HG03354 (cell line): ENCODE measurements around the gene MSI2.

Source experiments
- ATAC-seq: cut with Tn5 transposase; IDR thresholded peaks from one replicate; pipeline ENCODE4 v1.9.1; 2021; ENCODE audit warnings: mild to moderate bottlenecking; ENCODE audit not compliant: unreplicated experiment, poor library complexity, severe bottlenecking

The MSI2 gene

DNA sequence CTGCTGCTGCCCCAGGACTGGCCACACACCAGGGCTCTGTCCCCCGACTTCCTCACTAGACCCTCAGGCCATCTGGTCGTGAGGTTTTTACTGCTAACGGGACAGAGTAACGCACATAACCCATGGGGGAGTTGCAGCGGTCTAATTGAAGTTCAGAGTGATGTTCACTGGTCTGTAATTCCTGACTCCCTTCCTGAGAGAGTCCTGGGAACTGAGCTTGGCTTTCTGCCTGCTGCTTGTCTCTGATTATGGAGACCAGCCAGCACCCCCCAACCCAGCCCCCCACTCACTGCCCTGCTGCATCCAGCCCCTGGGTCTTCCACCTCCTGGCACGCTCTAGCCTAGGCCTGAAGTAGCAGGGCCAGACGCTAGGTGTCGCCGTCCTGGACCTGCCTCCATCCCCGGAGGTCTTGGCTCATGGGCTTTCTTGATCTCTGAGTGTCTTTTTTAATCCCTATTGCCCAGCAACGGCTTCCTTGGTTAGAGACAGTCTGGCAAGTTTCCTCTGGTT lies 295.8 kb downstream of the MSI2 start:
- ATAC-seq: peak; percentile 52

- ATAC-seq: no peak
Measured at GRCh38 chr17:57553526-57553925, 297.2 kb downstream of the MSI2 start.

- no peak for ATAC-seq
Measured at GRCh38 chr17:57553991-57554825, 297.9 kb downstream of the MSI2 start.

DNA sequence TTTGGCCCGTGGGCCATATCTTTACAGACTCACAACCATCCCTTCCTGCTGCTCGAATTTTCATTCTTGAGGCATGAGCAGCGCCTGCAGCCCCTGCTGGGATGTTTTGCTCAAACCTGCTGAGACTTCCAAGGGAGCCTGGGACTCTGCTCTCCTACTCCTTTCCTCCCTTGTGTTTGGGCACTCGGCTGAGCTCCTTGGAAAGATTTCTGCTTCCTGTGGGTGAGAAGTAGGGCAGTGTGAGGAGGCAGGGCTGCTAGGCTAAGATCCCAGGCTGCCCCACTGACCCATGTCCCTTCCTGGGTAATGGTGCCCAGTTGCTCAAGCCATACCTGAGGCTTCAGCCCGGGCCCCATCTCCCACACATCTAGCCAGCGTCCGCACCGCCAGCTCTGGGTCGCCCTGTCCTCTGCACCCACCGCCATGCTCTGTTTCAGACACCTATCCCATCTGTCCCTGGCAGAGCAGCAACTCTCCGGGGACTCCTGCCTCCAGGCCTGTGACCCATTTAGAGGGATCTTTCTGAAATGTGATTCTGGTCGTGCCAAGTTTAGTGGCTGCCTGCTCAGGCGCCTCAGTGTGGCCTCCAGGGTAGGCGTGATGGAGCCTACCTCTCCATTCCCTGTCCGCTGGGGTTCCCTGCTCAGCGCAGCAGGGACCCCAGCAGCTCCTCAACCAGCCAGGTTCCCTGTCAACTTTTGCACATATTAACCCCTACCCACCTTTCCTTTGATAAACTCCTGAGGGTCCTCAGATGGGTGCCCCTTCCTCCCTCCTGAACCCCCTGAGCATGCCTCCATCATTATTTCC lies 298.7 kb downstream of the MSI2 start:
- no peak for ATAC-seq

DNA sequence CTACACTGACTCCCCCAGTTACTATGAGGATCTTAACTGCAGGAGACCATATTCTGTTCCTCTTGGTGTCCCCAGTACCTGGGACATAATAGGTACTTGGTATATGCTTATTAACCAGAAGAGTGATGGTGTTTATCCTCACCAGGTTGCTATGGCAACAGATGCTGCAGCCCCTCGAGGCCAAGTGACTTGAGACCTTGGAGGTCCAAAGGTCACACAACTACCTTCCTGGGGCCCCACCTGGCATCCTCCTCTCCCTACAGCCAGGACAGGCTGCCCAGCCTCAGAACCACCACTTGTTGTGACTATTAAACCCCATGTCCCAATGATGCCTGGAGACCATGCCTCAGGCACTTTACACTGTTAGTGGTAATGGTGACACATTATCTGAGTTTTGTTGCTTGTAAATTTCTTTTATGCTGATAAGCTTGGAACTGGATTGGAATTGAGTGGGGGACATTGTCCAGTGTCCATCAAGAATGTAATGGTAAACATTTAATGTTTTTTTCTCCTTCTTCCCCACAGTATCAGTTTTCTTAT lies 299.4 kb downstream of the MSI2 start:
- ATAC-seq: no peak

DNA sequence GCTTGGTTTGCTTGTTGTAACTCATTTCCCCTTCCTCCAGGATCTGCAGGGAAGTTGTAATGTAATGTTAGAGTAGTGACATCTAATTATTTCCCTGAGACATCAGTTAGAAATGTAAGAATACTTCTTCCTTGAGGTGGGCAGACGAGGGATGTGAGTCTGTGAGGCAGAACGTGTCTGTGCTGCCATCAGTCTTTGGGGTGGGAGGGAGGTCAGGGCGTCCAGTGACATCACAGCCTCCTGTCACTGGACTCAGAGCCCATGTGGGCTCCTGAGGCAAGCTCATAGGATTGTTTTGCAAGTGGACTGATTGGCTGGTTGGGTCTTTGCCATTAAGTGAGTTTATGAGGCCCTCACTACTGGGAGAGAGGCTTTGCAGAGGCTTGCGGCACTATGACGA lies 300.0 kb downstream of the MSI2 start:
- ATAC-seq: no peak

DNA sequence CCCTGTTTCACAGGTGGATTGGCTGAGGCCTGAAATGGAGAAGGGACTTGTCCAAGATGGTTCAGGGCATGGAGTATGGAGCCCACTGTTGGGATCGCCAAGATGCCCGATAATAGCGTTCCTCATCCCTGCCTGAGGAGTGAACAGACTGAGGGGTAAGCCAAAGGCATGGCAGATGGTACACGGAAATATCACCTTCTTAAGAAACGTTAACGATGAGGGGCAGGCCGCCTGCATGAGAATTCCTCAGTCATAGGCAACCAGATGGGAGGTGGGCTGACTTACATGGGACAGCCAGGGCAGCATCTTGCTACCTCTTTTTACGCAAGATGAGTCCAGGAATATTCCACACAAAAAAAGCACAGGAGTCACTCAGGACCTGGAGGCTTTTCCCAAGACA lies 300.7 kb downstream of the MSI2 start:
- no peak for ATAC-seq

- no peak for ATAC-seq
Measured at GRCh38 chr17:57557416-57557815, 301.1 kb downstream of the MSI2 start.

GRCh38 chr17:57557834-57558681 lies 301.7 kb downstream of the MSI2 start:
- ATAC-seq: no peak

DNA sequence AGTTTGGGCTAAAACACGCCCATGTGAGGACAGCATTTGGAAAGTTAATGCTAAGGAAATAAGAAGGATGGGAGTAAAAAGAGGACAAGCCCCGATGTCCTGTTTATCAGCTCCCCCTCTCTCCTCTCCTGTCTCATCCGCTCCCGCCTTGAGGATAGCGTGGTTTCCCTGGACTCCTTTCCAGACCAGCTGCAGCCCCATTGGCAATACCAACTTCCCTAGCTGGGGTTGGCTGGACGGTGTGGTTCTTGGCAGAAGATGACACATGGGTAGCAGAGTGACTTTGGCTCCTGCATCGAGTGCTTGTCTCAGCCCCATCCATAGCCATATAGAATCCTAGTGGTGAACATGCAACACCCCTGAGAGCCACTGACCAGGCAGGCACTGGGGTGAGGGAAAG lies 302.9 kb downstream of the MSI2 start:
- no peak for ATAC-seq

GRCh38 chr17:57559634-57560318 lies 303.5 kb downstream of the MSI2 start:
- ATAC-seq: no peak

DNA sequence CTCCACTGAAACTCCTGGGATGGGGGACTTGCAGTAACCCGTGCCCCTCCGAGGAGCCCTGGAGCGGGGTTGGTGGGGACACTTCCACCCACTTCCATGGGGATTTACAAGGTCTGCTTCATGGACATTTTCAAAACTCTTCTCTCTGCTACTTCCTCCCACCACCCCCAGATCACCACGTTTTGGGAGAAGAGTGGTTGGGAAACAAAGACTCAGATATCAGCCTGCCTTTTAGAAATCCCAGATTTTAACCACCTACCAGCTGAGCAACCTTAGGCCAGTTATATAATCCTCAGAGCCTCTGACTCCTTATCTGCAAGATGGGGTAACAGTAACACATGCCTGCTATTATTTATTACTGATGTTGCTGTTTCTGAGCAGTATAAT lies 304.0 kb downstream of the MSI2 start:
- ATAC-seq: no peak

DNA sequence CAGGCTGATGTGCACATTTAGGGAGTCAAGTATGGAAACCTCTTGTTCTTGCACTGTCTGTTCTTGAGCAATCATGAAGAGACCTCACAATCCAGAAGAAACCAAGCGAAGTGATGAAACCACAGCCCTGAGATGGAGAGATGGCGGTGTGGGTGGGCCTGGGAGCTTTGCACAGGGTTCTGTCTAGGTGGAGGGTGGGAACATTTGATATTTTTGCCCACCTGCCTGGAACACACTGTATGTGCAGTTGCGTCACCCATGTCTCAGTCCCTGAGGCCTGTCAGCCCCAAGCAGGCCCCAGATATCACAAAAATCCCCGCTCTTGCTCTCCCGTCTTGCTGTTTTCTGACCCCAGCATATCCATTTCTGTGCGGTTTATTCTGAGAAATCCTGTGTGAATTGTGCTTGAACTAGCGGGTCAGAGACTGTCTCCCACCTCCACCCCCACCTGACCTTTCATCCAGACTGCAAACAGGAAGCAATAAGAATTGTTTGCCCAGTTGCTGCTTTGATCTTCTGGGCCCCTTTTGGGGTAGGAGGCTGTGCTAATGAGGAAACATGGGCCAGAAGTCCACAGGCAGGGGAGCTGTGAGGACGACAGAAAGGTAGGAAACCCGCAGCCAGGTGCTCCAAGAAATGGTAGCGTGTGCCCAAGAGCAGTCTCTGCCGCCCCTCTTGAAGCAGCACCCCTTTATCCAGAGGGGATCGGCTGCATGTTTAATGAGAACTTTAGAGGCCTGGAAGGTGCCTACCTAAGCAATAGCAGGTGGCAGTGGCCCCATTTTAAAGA lies 304.9 kb downstream of the MSI2 start:
- no peak for ATAC-seq

DNA sequence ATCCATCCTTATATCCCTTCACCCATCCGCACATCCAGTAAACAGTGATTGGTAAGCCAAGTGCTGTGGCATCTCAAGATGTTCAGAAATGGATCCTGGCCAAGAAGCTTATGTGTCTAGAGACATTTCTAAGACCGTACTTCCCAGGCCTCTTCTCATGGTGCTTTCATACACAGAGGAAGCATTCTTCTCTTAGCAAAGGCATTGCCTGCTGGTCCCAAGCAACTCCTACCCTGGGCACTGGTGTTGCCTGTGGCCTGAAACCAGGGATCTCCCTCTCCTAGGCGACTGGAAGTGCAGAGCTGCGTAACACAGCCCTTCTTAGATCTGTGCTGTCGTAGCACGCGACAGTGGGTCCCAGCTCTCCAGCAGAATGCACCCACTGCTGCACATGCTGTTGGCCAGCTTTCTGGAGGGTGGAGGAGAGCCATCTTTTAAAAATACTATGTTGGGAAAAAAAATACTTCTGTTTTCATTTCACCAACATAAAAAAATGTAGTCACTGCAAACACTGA lies 305.9 kb downstream of the MSI2 start:
- ATAC-seq: no peak

DNA sequence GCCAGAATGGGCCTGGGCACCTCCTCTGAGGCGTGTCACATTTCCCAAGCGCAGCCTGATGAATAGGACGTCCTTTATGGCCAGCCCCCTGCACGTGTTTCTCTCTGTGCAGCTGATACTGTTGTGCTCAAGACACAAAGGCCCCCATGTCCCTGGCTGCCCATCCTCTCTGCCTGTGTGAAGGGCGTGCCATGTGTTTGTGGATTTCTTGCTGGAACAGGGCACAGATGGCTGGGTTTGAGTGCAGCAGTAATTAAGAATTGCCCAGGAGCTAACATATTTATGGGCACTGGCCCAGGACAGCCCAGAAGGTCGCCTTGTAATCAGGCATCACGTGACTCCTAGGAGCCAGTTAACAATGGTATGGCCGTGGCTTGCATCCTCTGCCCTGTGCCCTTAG lies 307.6 kb downstream of the MSI2 start:
- no peak for ATAC-seq

GRCh38 chr17:57565176-57565575 lies 308.9 kb downstream of the MSI2 start:
- no peak for ATAC-seq

GRCh38 chr17:57566721-57567120 lies 310.4 kb downstream of the MSI2 start:
- no peak for ATAC-seq

DNA sequence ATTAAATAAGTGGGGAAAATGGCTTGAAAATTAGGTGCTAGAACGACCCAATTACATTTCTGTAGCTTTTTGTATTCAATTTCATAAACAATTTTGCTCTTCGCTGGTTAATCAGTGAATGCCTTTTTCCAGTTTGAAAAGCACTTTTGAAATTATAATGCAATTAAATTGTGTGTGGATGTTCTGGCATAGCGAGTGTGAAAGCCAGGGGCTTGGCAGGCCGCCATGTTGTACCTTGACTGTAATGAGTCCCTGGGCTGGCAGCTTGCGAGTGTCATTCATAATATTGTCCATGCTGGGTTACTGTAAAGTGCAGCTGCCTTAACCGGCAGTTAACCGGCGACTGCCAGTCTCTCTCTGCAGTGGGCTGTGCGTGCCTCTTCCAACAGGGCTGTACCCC lies 310.9 kb downstream of the MSI2 start:
- ATAC-seq: no peak
